ENCODE measurements around the gene CCDC88C. TPM values are rescaled to one million over a fixed set of nuclear protein-coding genes. Genes with fewer than 3 reads are reported as not detected.

Gene CCDC88C
- total RNA-seq, 2 experiments from 2014 or later = 137 to 253 TPM

GRCh38 chr14:91420686-91421085 lies 3.1 kb upstream of the CCDC88C start:
- POLR2A ChIA-PET = interaction anchor here (0.7 to 12.4 kb wide), 6 partner anchors 8 to 1299 kb away, joined by 3 to 196 read pairs (median 3); no protein-coding TSS in a partner anchor
- BruUV-seq (replicated peaks) = no TSS peak
- H3K79me2 ChIP-seq (ENCODE audit: insufficient read depth, low read depth, low read length) = peaks cover 14% of the 10 kb centered on the region
- peaks cover 12% of the 10 kb centered on the region for H3K36me3 ChIP-seq (ENCODE audit: insufficient read depth, low read length)
- no peak for DNase-seq (ENCODE audit: low spot score)
- no peaks in the 10 kb centered on the region; the same call in 1 of the 2 replicates for H3K9me3 ChIP-seq (ENCODE audit: low read length)
- H3K9me2 ChIP-seq (ENCODE audit: insufficient read depth, low read length) = no peaks in the 10 kb centered on the region
- intact Hi-C loops (cut with micrococcal nuclease; ENCODE audit: unreplicated experiment) = no loop called here
- H3K27ac ChIP-seq (ENCODE audit: low read depth, low read length, poor library complexity, severe bottlenecking) = no peak overlapping the region
- no peak overlapping the region for H3K4me3 ChIP-seq (ENCODE audit: low read depth, low read length, poor library complexity, severe bottlenecking)
- H3K4me2 ChIP-seq (ENCODE audit: low read length) = no peak overlapping the region
- peaks cover 30% of the 10 kb centered on the region for H3K4me1 ChIP-seq (ENCODE audit: insufficient read depth, low read length, poor library complexity, severe bottlenecking)
- CTCF ChIA-PET (ENCODE audit: unreplicated experiment) = no interaction called here
- H2AFZ ChIP-seq (ENCODE audit: low read length) = no peak overlapping the region
- TF ChIP-seq EZH2phosphoT487 (IDR thresholded peaks at IDR 0.05; ENCODE audit: borderline replicate concordance, low read depth, low read length) = no peak
- TF ChIP-seq, protein P1, sequence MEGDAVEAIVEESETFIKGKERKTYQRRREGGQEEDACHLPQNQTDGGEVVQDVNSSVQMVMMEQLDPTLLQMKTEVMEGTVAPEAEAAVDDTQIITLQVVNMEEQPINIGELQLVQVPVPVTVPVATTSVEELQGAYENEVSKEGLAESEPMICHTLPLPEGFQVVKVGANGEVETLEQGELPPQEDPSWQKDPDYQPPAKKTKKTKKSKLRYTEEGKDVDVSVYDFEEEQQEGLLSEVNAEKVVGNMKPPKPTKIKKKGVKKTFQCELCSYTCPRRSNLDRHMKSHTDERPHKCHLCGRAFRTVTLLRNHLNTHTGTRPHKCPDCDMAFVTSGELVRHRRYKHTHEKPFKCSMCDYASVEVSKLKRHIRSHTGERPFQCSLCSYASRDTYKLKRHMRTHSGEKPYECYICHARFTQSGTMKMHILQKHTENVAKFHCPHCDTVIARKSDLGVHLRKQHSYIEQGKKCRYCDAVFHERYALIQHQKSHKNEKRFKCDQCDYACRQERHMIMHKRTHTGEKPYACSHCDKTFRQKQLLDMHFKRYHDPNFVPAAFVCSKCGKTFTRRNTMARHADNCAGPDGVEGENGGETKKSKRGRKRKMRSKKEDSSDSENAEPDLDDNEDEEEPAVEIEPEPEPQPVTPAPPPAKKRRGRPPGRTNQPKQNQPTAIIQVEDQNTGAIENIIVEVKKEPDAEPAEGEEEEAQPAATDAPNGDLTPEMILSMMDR (conservative IDR thresholded peaks at IDR 0.05; ENCODE audit: low read length) = no peak
- H4K20me1 ChIP-seq (ENCODE audit: insufficient read depth, low read length) = peaks cover 1% of the 10 kb centered on the region; the same call in 1 of the 2 replicates

GRCh38 chr14:91419451-91419850 lies 1.8 kb upstream of the CCDC88C start:
- BruUV-seq (replicated peaks) = no TSS peak
- peak overlapping the region; percentile 69 for H3K4me2 ChIP-seq (ENCODE audit: low read length)
- POLR2A ChIA-PET = interaction anchor here (0.6 to 12.4 kb wide), 7 partner anchors 24 to 480 kb away, joined by 3 to 196 read pairs (median 5); no protein-coding TSS in a partner anchor
- H3K27ac ChIP-seq (ENCODE audit: low read depth, low read length, poor library complexity, severe bottlenecking) = peak overlapping the region; percentile 87
- TF ChIP-seq, protein P1 (conservative IDR thresholded peaks at IDR 0.05; ENCODE audit: low read length) = no peak
- no peak for TF ChIP-seq EZH2phosphoT487 (IDR thresholded peaks at IDR 0.05; ENCODE audit: borderline replicate concordance, low read depth, low read length)
- CTCF ChIA-PET (ENCODE audit: unreplicated experiment) = no interaction called here
- H2AFZ ChIP-seq (ENCODE audit: low read length) = peak overlapping the region; percentile 74; the same call in 1 of the 2 replicates
- peaks cover 24% of the 10 kb centered on the region for H3K36me3 ChIP-seq (ENCODE audit: insufficient read depth, low read length)
- intact Hi-C loops (cut with micrococcal nuclease; ENCODE audit: unreplicated experiment) = loop anchor here (1.0 kb wide), 2 partner anchors 96 to 133 kb away; no protein-coding TSS in a partner anchor
- H3K79me2 ChIP-seq (ENCODE audit: insufficient read depth, low read depth, low read length) = peaks cover 26% of the 10 kb centered on the region
- peaks cover 22% of the 10 kb centered on the region for H3K4me1 ChIP-seq (ENCODE audit: insufficient read depth, low read length, poor library complexity, severe bottlenecking)
- DNase-seq (ENCODE audit: low spot score) = no peak
- no peaks in the 10 kb centered on the region for H3K9me3 ChIP-seq (ENCODE audit: low read length)
- peak overlapping the region; percentile 89 for H3K4me3 ChIP-seq (ENCODE audit: low read depth, low read length, poor library complexity, severe bottlenecking)
- H3K9me2 ChIP-seq (ENCODE audit: insufficient read depth, low read length) = no peaks in the 10 kb centered on the region
- H4K20me1 ChIP-seq (ENCODE audit: insufficient read depth, low read length) = peaks cover 6% of the 10 kb centered on the region

DNA sequence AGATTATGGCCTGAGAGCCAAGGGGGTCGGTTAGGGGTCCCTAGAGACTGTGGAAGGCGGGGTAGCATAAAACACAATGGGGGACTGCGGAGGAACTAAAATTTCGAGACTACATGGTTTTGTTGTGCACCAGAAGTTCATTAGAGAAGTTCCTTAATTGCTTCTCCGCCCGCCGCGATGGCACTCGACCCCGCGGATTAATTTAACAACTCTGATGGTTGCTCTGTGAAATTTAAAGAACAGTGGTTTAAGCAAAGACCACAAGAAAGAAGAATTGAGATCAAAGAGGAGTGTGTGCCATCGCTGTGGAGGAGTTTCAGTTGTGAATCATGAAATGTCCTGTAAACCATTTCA lies 1.4 kb upstream of the CCDC88C start:
- Histone ChIP-seq H2AFZ (ENCODE audit: low read length) (peak overlapping the region; percentile 74; the same call in 1 of the 2 replicates), H3K9me2 (ENCODE audit: insufficient read depth, low read length) (no peaks in the 10 kb centered on the region), H3K27ac (ENCODE audit: low read depth, low read length, poor library complexity, severe bottlenecking) (peak overlapping the region; percentile 87), H3K79me2 (ENCODE audit: insufficient read depth, low read depth, low read length) (peaks cover 30% of the 10 kb centered on the region), H3K4me1 (ENCODE audit: insufficient read depth, low read length, poor library complexity, severe bottlenecking) (peaks cover 26% of the 10 kb centered on the region), H3K36me3 (ENCODE audit: insufficient read depth, low read length) (peaks cover 29% of the 10 kb centered on the region), H3K4me3 (ENCODE audit: low read depth, low read length, poor library complexity, severe bottlenecking) (peak overlapping the region; percentile 89), H3K4me2 (ENCODE audit: low read length) (peak overlapping the region; percentile 69), H3K9me3 (ENCODE audit: low read length) (no peaks in the 10 kb centered on the region), H4K20me1 (ENCODE audit: insufficient read depth, low read length) (peaks cover 10% of the 10 kb centered on the region)
- CTCF ChIA-PET (ENCODE audit: unreplicated experiment) = interaction anchor here (0.6 to 1.3 kb wide), 3 partner anchors 64 to 459 kb away, joined by 3 to 5 read pairs (median 4); no protein-coding TSS in a partner anchor
- DNase-seq (ENCODE audit: low spot score) = no peak
- POLR2A ChIA-PET = interaction anchor here (0.5 to 12.4 kb wide), 8 partner anchors 21 to 479 kb away, joined by 3 to 196 read pairs (median 4); no protein-coding TSS in a partner anchor
- BruUV-seq (replicated peaks) = no TSS peak
- TF ChIP-seq, protein P1 (conservative IDR thresholded peaks at IDR 0.05; ENCODE audit: low read length) = peak; percentile 10; the same call in 1 of the 2 replicates
- no peak for TF ChIP-seq EZH2phosphoT487 (IDR thresholded peaks at IDR 0.05; ENCODE audit: borderline replicate concordance, low read depth, low read length)
- intact Hi-C loops (cut with micrococcal nuclease; ENCODE audit: unreplicated experiment) = loop anchor here (1.0 kb wide), 2 partner anchors 96 to 133 kb away; no protein-coding TSS in a partner anchor

Measured in OCI-LY7 (cell line).